HL-60/S4 treated with retinoic acid at 250 ng/mL for 4 days and 3 days (cell line): ENCODE data around the gene HTR3D.
"Not testable (repeated sequence)": the region's sequence is repeated elsewhere in the genome, so short reads cannot be mapped to it uniquely, and the experiment has no call there.

Experiments used
- in situ Hi-C: fragments of 300-500 bp; cut with MboI; formaldehyde crosslinking; loops from 2 replicates; pipeline ENCODE4 v1.7.0; 2022; ENCODE audit warnings: low sequenced_read_pairs

The HTR3D gene

GRCh38 chr3:184015381-184016019 lies 16.0 kb upstream of the HTR3D start:
- in situ Hi-C loops = no loop called here

- in situ Hi-C loops = no loop called here
Measured at GRCh38 chr3:184016169-184016570, 15.4 kb upstream of the HTR3D start.

- in situ Hi-C loops = no loop called here
Measured at GRCh38 chr3:184016811-184017671, 14.5 kb upstream of the HTR3D start.

- in situ Hi-C loops = no loop called here
Measured at GRCh38 chr3:184017672-184018423, 13.7 kb upstream of the HTR3D start, which contains the start of gene ABCC5. Gene ABCC5, minus strand, starts transcription at chr3:184017884. Its CDS starts 3,492 bp downstream, at chr3:184014392.

GRCh38 chr3:184018424-184018973 lies 13.0 kb upstream of the HTR3D start:
- in situ Hi-C loops = no loop called here

GRCh38 chr3:184022323-184022722 lies 9.2 kb upstream of the HTR3D start:
- in situ Hi-C loops = no loop called here

GRCh38 chr3:184025256-184025655 lies 6.3 kb upstream of the HTR3D start:
- in situ Hi-C loops = not testable (repeated sequence)

GRCh38 chr3:184028275-184028890 lies 3.2 kb upstream of the HTR3D start:
- in situ Hi-C loops = not testable (repeated sequence)

GRCh38 chr3:184029443-184029842 lies 2.1 kb upstream of the HTR3D start:
- in situ Hi-C loops = no loop called here

GRCh38 chr3:184030536-184030935 lies 1.0 kb upstream of the HTR3D start:
- in situ Hi-C loops = no loop called here

- in situ Hi-C loops = no loop called here
Measured at GRCh38 chr3:184037816-184038215, 6.3 kb downstream of the HTR3D start.

- in situ Hi-C loops = not testable (repeated sequence)
Measured at GRCh38 chr3:184038307-184038706, 6.8 kb downstream of the HTR3D start.

GRCh38 chr3:184039414-184039813 lies 7.9 kb downstream of the HTR3D start:
- in situ Hi-C loops = no loop called here

GRCh38 chr3:184040010-184040409 lies 8.5 kb downstream of the HTR3D start:
- in situ Hi-C loops = no loop called here

- in situ Hi-C loops = no loop called here
Measured at GRCh38 chr3:184042617-184043016, 11.1 kb downstream of the HTR3D start.

- in situ Hi-C loops = no loop called here
Measured at GRCh38 chr3:184045995-184046394, 14.5 kb downstream of the HTR3D start.

GRCh38 chr3:184050217-184050847 lies 18.8 kb downstream of the HTR3D start:
- in situ Hi-C loops = no loop called here

- in situ Hi-C loops = no loop called here
Measured at GRCh38 chr3:184052767-184053166, 21.2 kb downstream of the HTR3D start, which contains the start of gene HTR3C. Gene HTR3C, plus strand, starts transcription at chr3:184053047. Its CDS starts 34 bp downstream, at chr3:184053081.

GRCh38 chr3:184058029-184058428 lies 26.5 kb downstream of the HTR3D start:
- in situ Hi-C loops = no loop called here

GRCh38 chr3:184059424-184059823 lies 27.9 kb downstream of the HTR3D start:
- in situ Hi-C loops = no loop called here
